K562 (cell line): ENCODE data around the gene MACF1. TPM values are rescaled to one million over a fixed set of nuclear protein-coding genes. Genes with fewer than 3 reads are reported as not detected.
A peak's percentile ranks its signal among the peaks of the same experiment; 100 is the strongest.

ENCODE experiments used
- CREB1 ChIP-seq, 2 experiments: sonication (generic) in 1 of 2; formaldehyde crosslinking in 1 of 2; IDR thresholded peaks; 2 replicates each; pipeline versions ENCODE4 v1.6.1 to v1.8.0; 2012 to 2022; ENCODE audit warnings: inconsistent platforms in 1 of 2, mild to moderate bottlenecking in 1 of 2, missing genetic modification reagents in 1 of 2, moderate library complexity in 1 of 2
- CREM ChIP-seq: IDR thresholded peaks from 2 replicates; pipeline ENCODE4 v1.6.1; 2014; ENCODE audit warnings: antibody characterized with exemption, low read depth
- DACH1 ChIP-seq: fragments of 450-650 bp; IDR thresholded peaks from 2 replicates; pipeline ENCODE4 v1.6.1; 2018; ENCODE audit not compliant: partially characterized antibody
- EHMT2 ChIP-seq: fragments of 450-650 bp; IDR thresholded peaks from 2 replicates; pipeline ENCODE4 v1.6.1; 2018; ENCODE audit warnings: antibody characterized with exemption
- FOXJ2 ChIP-seq: fragments of 200-800 bp; sonication (Bioruptor generic); IDR thresholded peaks from 2 replicates; pipeline ENCODE4 v1.6.1; 2016; ENCODE audit warnings: missing genetic modification characterization, missing compliant biosample characterization
- HDAC6 ChIP-seq: IDR thresholded peaks from 2 replicates; pipeline ENCODE4 v1.6.1; 2012; ENCODE audit warnings: low read depth, mild to moderate bottlenecking, control low read depth, inconsistent platforms, low read length, moderate library complexity
- LARP7 ChIP-seq: fragments of 450-650 bp; IDR thresholded peaks from 2 replicates; pipeline ENCODE4 v1.6.1; 2016
- NBN ChIP-seq: fragments of 450-650 bp; IDR thresholded peaks from 2 replicates; pipeline ENCODE4 v1.6.1; 2016; ENCODE audit warnings: low read depth, mild to moderate bottlenecking
- PCBP2 ChIP-seq: fragments of 200-400 bp; formaldehyde crosslinking; IDR thresholded peaks from 2 replicates; pipeline ENCODE4 v1.6.1; 2018; ENCODE audit warnings: low read length, low read depth, mild to moderate bottlenecking, moderate library complexity; ENCODE audit not compliant: poor library complexity, severe bottlenecking
- RBM22 ChIP-seq: fragments of 200-400 bp; formaldehyde crosslinking; IDR thresholded peaks from 2 replicates; pipeline ENCODE4 v1.6.1; 2018; ENCODE audit warnings: low read length, low read depth; ENCODE audit not compliant: poor library complexity, severe bottlenecking
- RCOR1 ChIP-seq, 2 experiments: IDR thresholded peaks; 2 replicates each; pipeline ENCODE4 v1.6.1; 2012; ENCODE audit warnings: low read depth in 2 of 2, low read length in 2 of 2, borderline replicate concordance in 1 of 2, improper control_type of control experiment in 1 of 2
- RFX5 ChIP-seq: IDR thresholded peaks from 2 replicates; pipeline ENCODE4 v1.6.1; 2011; ENCODE audit warnings: low read depth, mild to moderate bottlenecking, improper control_type of control experiment, low read length
- TEAD2 ChIP-seq: fragments of 450-650 bp; IDR thresholded peaks from 2 replicates; pipeline ENCODE4 v1.6.1; 2016; ENCODE audit warnings: missing genetic modification characterization, control low read depth, missing compliant biosample characterization
- ZNF12 ChIP-seq: sonication (generic); formaldehyde crosslinking; IDR thresholded peaks from 2 replicates; pipeline ENCODE4 v1.4.0; 2020; ENCODE audit warnings: mild to moderate bottlenecking, missing genetic modification reagents
- ZNF584 ChIP-seq: fragments of 200-800 bp; sonication (Bioruptor generic); IDR thresholded peaks from 2 replicates; pipeline ENCODE4 v1.6.1; 2016; ENCODE audit warnings: low read depth, mild to moderate bottlenecking, missing genetic modification characterization, missing compliant biosample characterization
- ZNF778 ChIP-seq: fragments of 450-650 bp; formaldehyde crosslinking; IDR thresholded peaks from 2 replicates; pipeline ENCODE4 v1.4.0; 2020; ENCODE audit warnings: mild to moderate bottlenecking, moderate library complexity
- polyA plus RNA-seq, 8 experiments: library from polyadenylated mRNA; depleted of rRNA in 4 of 8; stranded (reverse) in 5 of 8; unstranded in 3 of 8; fragments of >200 nt; fragmentation: Nextera tagmentation in 2 of 8; fragmentation: Illumina TruSeq in 1 of 8; extraction: Ambion mirVana in 2 of 8; extraction: Trizol in 1 of 8; gene quantifications; 2 replicates each; pipeline versions ENCODE4 v1.2.1 to v1.2.3, GENCODE V29; 2011 to 2014; ENCODE audit warnings: inconsistent platforms in 1 of 8, missing spikeins in 1 of 8
- total RNA-seq, 7 experiments: library from RNA; depleted of rRNA in 6 of 7; stranded (reverse); fragments of >200 nt in 6 of 7; fragmentation: Illumina TruSeq in 2 of 7; extraction: Trizol in 2 of 7; gene quantifications; 2 replicates each; pipeline versions ENCODE4 v1.2.1 to v1.2.3, GENCODE V29; 2011 to 2021; ENCODE audit warnings: low replicate concordance in 1 of 7
- TF ChIP-seq, protein P1 (sequence below): sonication (generic); formaldehyde crosslinking; IDR thresholded peaks from 2 replicates; pipeline ENCODE4 v1.9.0; 2022; ENCODE audit warnings: mild to moderate bottlenecking, missing genetic modification reagents
- TF ChIP-seq, protein P2 (sequence below): fragments of 450-650 bp; IDR thresholded peaks from 2 replicates; pipeline ENCODE4 v1.6.1; 2016; ENCODE audit warnings: borderline replicate concordance
- TF ChIP-seq, protein P3 (sequence below): fragments of 450-650 bp; IDR thresholded peaks from 2 replicates; pipeline ENCODE4 v1.6.1; 2014; ENCODE audit warnings: low read depth, mild to moderate bottlenecking, moderate library complexity, borderline replicate concordance
- TF ChIP-seq, protein P4 (sequence below): sonication (generic); formaldehyde crosslinking; IDR thresholded peaks from 2 replicates; pipeline ENCODE4 v1.8.0; 2022; ENCODE audit warnings: missing genetic modification reagents, mild to moderate bottlenecking, moderate library complexity, borderline replicate concordance

Gene MACF1
- total and polyA plus RNA-seq, 9 of the 15 experiments (the other 6 are each of a cell fraction or from before 2014, with no cell fraction given), result 13.2 to 232 (median 112) TPM

DNA sequence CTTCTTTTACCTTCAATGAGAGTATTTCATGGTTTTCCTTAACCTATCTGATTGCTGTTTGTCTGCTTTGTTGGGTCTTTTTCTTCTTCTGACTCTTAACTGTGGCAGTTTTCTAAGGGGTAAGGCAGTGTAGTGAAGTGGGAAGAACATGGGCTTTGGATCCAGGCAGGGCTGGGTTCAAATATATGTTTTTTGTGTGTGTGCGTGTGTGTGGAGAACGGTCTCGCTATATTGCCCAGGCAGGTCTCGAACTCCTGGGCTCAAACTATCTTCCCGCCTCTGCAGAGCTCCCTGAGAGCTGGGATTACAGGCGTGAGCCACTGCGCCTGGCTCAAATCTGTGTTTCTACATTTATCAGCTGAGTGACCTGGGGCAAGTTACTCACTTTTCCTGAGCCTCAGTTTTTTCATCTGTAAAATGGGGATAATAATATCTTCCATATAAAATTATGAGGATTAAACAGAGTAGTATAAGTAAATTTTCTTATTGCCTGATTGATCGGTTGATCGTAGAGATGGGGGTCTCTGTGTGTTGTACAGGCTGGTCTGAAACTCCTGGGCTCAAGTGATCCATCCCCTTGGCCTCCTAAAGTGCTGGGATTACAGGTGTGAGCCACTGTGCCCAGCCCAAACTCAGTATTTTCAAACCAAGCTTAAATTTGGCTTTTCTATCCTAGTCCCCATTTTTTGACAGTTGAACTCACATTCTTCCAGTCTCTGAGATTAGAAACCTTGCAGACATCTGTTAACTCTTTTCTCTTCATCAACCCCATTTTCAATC lies 36.0 kb upstream of the MACF1 start (continued):
- TF ChIP-seq RCOR1 (IDR thresholded peaks at IDR 0.05; ENCODE audit: borderline replicate concordance in 1 of 2, low read depth in 2 of 2, low read length in 2 of 2) (peak; percentile 86 to 97), NBN (0 out of 2 replicates have a peak, but pooled peaks have one; percentile 4), HDAC6 (no peak), CREB1 (IDR thresholded peaks at IDR 0.05) (no peak), CREB1 (CRISPR knock-in tag; IDR thresholded peaks at IDR 0.05) (no peak), RBM22 (no peak), EHMT2 (no peak), ZNF778 (CRISPR knock-in tag) (no peak), PCBP2 (no peak), FOXJ2 (tag) (no peak), TEAD2 (tag) (no peak), ZNF12 (no peak), CREM (no peak), LARP7 (0 out of 2 replicates have a peak, but pooled peaks have one; percentile 14), DACH1 (peak; percentile 18), ZNF584 (CRISPR knock-in tag) (peak; percentile 26; the same call in 1 of the 2 replicates), RFX5 (no peak)
- TF ChIP-seq, protein P1, sequence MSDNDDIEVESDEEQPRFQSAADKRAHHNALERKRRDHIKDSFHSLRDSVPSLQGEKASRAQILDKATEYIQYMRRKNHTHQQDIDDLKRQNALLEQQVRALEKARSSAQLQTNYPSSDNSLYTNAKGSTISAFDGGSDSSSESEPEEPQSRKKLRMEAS, result no peak
- TF ChIP-seq, protein P2, sequence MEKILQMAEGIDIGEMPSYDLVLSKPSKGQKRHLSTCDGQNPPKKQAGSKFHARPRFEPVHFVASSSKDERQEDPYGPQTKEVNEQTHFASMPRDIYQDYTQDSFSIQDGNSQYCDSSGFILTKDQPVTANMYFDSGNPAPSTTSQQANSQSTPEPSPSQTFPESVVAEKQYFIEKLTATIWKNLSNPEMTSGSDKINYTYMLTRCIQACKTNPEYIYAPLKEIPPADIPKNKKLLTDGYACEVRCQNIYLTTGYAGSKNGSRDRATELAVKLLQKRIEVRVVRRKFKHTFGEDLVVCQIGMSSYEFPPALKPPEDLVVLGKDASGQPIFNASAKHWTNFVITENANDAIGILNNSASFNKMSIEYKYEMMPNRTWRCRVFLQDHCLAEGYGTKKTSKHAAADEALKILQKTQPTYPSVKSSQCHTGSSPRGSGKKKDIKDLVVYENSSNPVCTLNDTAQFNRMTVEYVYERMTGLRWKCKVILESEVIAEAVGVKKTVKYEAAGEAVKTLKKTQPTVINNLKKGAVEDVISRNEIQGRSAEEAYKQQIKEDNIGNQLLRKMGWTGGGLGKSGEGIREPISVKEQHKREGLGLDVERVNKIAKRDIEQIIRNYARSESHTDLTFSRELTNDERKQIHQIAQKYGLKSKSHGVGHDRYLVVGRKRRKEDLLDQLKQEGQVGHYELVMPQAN, result peak; percentile 44; the same call in 1 of the 2 replicates
- TF ChIP-seq, protein P3, sequence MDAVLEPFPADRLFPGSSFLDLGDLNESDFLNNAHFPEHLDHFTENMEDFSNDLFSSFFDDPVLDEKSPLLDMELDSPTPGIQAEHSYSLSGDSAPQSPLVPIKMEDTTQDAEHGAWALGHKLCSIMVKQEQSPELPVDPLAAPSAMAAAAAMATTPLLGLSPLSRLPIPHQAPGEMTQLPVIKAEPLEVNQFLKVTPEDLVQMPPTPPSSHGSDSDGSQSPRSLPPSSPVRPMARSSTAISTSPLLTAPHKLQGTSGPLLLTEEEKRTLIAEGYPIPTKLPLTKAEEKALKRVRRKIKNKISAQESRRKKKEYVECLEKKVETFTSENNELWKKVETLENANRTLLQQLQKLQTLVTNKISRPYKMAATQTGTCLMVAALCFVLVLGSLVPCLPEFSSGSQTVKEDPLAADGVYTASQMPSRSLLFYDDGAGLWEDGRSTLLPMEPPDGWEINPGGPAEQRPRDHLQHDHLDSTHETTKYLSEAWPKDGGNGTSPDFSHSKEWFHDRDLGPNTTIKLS, result 0 out of 2 replicates have a peak, but pooled peaks have one; percentile 19
- TF ChIP-seq, protein P4, sequence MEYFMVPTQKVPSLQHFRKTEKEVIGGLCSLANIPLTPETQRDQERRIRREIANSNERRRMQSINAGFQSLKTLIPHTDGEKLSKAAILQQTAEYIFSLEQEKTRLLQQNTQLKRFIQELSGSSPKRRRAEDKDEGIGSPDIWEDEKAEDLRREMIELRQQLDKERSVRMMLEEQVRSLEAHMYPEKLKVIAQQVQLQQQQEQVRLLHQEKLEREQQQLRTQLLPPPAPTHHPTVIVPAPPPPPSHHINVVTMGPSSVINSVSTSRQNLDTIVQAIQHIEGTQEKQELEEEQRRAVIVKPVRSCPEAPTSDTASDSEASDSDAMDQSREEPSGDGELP (CRISPR knock-in tag), result no peak
